Epithelial cell of esophagus (primary cell): ENCODE results near the gene SPATA13.
A peak's percentile ranks its signal among the peaks of the same experiment; 100 is the strongest.

ENCODE experiments used
- DNase-seq: peaks from one replicate; pipeline ENCODE4 v3.0.0; 2010; ENCODE audit warnings: low read depth
- H3K4me3 ChIP-seq: 2 replicates; pipeline ENCODE4 v1.5.1; 2011; ENCODE audit warnings: mild to moderate bottlenecking, low read length, control low read depth
- TF ChIP-seq, protein P1 (sequence below): IDR thresholded peaks from 2 replicates; pipeline ENCODE4 v1.5.1; 2011; ENCODE audit warnings: low read depth, mild to moderate bottlenecking, low read length, control low read depth, inconsistent platforms; ENCODE audit not compliant: insufficient read depth; ENCODE audit errors: missing control alignments

The SPATA13 gene

DNA sequence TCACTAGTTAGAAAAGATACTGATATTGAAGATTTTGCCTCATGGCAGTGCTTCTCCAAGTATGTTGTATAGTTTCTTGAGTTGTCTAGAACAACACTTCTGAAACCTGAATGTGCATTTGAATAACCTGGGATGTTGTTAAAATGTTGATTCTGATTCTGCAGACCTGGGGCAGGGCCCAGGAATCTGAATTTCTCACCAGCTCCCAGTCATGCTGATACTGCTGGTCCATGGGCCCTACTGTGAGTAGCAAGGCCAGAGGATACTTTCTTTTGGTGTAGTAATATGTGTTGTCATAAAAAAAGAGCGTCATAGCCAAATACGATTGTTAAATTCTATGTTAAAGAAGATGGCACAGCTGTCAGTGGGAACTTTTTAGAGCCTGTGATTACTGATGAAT lies 107.3 kb downstream of the SPATA13 start:
- TF ChIP-seq, protein P1, sequence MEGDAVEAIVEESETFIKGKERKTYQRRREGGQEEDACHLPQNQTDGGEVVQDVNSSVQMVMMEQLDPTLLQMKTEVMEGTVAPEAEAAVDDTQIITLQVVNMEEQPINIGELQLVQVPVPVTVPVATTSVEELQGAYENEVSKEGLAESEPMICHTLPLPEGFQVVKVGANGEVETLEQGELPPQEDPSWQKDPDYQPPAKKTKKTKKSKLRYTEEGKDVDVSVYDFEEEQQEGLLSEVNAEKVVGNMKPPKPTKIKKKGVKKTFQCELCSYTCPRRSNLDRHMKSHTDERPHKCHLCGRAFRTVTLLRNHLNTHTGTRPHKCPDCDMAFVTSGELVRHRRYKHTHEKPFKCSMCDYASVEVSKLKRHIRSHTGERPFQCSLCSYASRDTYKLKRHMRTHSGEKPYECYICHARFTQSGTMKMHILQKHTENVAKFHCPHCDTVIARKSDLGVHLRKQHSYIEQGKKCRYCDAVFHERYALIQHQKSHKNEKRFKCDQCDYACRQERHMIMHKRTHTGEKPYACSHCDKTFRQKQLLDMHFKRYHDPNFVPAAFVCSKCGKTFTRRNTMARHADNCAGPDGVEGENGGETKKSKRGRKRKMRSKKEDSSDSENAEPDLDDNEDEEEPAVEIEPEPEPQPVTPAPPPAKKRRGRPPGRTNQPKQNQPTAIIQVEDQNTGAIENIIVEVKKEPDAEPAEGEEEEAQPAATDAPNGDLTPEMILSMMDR: no peak
- DNase-seq: no peak
- H3K4me3 ChIP-seq: no peak overlapping the region

DNA sequence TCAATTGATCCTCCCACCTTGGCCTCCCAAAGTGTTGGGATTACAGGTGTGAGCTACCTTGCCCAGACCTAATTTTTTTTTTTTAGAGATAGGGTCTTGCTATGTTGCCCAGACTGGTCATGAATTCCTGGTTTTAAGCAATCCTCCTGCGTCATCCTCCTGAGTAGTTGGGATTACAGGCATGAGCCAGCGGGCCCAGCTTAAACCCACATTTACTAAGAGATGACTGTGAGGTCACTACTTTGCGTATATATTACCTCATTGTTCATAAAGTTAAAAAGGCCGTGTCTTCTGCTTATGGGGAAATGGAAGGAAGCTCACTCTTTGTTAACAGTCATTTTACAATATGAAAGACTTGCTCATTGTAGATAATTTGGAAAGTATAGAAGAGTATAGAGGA lies 109.3 kb downstream of the SPATA13 start:
- DNase-seq: peak; percentile 13
- TF ChIP-seq, protein P1: no peak
- H3K4me3 ChIP-seq: no peak overlapping the region

DNA sequence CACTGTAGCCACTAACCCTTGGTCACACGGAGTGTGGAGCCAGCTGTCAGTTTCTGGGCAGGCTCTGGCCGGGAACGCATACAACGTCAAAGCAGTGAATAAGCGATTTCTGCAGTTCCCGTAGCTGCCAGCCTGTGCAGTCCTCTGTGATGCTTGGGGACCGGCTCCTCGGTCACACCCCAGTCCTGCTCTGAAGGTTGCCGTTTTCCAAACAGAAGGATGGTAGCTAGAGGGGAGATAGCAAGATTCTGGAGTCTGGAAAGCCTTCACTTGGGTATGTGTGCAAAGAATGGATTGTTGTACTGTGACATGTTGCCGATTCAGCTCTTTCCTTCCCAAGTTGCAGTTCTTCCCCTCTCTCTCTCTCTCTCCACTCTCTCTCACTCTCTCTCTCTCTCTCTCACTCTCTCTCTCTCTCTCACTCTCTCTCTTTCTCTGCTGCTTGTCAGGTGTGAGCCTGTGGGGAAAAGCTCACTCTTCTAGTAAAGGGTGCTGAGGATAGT lies 110.2 kb downstream of the SPATA13 start:
- TF ChIP-seq, protein P1: no peak
- no peak overlapping the region for H3K4me3 ChIP-seq
- DNase-seq: peak; percentile 46

- no peak overlapping the region for H3K4me3 ChIP-seq
- TF ChIP-seq, protein P1: no peak
- no peak for DNase-seq
Observed at GRCh38 chr13:24271231-24271600, 110.7 kb downstream of the SPATA13 start.

DNA sequence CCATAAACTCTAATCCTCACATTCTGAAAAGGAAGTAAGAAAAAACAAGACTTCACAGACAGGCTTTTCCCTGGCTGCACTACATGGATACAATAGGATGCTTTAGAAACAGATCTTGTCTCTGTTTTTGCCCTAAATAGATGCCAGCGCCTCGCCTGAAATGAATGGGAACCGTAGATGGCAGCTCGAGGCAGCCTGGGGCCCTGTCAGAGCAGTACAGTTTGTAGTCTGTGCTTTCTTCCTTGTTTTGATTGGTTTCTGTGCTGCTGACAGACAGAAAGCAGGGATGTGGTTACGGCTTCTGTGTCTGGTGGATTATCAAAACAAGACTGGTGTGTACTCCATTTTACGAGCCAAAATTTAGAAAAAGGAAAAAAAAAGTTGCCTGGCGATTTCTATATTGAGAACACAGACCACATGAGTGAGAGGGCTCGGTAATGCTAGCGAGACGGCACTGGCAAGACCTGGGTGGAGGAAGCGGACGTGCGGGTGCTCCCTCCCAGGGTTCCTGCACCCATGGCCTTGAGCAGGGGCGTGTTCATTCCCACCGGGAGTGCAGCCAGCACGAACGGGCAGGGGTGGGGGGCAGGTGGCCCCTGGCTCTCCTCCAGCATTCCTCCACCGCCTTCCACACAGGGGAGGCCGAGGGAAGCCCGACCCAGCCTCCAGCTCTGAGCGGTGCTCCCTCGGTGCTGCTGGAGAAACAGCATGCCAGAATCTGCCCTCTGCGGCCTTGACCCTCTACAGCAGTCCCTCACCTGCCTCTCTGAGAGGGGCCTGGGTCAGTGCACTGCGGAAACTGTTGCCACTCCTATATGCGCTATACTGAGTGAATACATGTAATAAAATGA lies 111.3 kb downstream of the SPATA13 start:
- TF ChIP-seq, protein P1: no peak
- peak overlapping the region; percentile 6 for H3K4me3 ChIP-seq
- peak; percentile 49 for DNase-seq

DNA sequence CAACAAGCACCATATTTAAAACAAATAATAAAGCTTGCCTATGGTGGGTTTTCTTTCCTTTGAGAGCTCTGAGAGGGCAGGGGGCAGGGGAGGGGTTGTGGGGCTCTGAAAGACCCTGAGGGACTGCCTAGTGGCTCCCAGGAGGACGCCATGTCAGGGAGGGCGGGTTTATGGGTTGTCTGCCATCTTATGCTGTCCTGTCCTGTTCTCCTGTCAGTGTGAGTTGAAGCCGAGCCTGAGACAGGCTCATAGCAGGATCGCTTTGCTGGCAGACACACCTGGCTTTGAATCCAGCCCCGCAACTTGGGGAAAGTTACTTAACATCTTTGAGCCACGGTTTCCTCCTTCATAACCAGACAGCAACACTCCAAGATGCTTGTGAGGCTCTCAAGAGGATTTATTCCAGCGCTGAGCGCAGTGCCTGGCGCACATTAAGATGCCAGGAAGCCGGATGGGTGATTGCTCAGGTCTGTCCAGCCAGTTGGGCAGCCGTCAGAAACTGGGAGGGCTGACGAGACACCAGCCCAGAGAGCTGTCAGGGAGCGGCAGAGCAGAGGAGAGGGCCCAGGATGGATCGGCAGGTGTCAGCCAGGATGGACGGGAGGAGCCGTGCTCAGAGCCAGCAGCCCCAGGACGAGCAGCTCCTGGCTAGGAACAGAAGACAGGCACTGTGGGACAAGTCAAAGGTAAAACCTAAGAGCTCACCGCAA lies 112.1 kb downstream of the SPATA13 start:
- no peak overlapping the region for H3K4me3 ChIP-seq
- peak; percentile 12 for DNase-seq
- TF ChIP-seq, protein P1: no peak
